Measurements from ENCODE around the gene ATRNL1.

The ATRNL1 gene

DNA sequence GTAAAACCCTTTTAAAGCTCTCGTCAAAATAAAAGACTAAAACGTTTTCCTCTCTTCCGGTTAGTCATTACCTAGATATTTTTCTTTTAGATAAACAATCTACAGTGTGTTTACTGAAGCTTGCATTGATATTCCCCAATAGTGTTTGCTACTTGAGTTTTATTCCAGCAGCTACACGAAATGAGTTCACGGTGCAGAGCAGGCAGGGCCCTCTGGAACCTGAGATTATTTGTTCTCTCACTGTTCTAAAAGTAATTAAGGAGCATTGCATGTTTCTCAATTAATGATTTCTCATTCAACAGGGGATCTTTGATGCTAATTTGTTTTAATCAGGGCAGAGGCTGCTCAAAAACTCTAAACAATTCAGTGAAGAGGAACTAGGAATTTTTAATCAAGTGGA is 860.1 kb downstream of the ATRNL1 start:
- no peak for DNase-seq (ENCODE audit: low spot score)

DNA sequence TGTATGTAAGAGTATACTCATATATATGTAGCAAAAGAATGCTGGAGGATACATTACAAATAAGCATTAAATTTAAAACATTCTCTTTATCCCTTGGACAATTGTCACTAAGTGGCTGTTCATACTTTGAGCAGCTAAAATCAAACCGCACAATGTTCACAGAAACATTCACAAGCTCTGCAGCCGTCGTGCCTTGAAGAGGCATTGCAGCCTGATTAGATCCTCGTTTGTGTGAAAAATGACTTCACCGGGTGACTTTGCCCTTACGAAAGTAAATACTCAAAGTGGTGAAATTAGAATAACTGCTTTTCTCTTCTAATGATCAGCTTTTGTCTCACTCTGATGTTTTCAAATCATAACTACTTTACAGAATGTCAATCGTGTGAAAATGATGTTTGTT is 860.8 kb downstream of the ATRNL1 start:
- DNase-seq (ENCODE audit: low spot score), result no peak

DNA sequence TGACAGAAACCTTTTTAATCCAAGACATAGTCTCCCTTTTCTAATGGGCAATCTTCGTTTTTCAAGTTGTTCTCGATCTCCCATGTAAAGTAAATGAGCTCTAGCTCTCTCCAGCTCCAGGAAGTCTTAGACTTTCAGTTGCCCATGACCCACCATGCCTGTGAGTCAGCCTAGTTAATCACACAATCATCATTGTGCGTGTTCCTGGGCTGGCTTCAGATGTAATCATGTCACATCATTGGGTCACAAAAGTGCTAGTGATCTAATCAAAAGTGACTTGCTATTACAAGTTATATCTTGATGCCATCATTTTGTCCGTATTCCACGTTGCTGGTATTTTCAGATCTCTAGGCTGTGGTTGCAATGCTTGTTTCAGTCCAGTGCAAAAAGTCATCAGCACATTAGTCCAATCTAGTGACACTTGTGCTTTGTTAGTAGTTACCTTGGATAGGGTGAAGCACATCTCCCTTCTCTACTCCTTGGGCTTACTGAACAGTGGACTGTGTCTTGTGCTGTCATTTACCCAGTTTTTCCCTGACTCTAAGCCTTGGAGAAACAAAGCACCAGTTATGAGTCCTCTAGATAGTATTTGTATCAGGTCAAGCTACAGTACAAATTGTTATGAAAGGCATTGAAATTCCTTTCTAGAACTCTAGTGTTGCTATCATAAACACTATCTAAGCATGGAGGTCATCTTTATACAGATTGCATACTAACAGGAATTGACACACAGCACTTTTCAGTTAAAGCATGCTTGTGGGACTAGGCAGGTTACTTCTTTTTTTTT is 863.3 kb downstream of the ATRNL1 start:
- DNase-seq (ENCODE audit: low spot score), result no peak

DNA sequence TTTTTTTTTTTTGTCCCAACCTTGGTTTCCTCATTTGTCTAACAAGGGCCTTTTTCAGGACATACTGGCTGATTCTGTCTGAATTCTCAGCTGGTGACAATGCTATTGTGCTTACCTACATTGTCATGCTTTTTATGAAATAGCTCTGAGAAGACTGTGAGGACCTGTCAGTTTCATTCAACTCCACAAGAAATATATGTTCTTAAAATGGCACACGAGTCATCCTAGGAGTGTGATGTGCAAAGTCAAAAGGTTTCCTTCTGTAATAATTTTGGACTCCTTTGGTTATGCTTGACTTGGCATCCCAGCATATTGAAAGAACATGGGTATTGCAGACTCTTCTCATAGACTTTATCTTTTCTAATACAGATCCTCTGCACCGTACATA is 863.8 kb downstream of the ATRNL1 start:
- no peak for DNase-seq (ENCODE audit: low spot score)

DNA sequence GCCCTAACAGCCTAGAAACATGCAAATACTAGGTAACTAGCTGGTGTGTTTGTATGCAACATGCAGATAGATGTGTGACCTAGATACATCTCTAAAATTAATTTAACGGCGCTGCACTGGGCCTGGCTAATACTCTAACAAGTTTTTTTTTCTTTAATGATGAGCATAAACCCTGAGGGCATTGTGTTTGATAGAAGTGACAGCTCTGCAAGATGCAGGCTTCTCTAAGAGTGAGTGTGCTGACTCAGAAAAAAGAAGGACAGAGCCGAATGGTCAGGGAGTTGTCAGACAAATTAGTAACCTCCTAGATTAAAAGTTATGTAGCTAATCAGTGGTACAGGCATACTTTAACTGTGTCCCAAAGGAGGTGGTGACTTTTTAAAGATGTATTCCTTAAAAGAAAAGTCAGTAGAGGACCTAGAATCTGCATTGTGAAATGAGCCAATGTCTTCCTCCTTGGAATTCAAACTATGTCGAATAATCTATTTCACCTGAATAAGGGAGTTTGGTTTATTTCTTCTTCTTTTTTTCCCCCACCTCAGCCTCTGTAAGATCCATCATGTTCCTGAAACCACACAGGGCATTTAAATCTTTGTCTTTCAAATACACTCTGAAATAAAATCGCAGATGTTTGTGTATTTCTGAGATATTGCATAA is 864.7 kb downstream of the ATRNL1 start:
- DNase-seq (ENCODE audit: low spot score), result no peak

DNA sequence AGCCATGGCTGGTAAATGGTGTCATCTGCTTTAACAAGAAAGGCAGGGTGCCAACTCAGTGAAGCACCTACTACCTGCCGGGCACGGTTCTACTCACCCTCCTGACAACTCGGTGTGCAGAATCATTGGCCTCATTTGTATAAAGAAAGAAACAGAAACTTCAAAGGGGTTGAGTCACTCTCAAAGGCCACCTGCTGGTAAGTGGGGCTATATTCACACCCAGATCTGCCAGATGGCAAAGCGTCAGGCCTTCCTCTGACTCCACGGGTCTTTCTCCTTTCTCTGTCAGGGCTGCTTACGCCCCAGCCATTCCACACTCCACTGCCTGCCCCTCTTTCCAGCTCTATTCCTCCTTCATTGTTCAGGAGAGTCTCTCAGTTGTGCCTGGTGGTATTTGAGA is 870.7 kb downstream of the ATRNL1 start:
- DNase-seq (ENCODE audit: low spot score), result no peak

DNA sequence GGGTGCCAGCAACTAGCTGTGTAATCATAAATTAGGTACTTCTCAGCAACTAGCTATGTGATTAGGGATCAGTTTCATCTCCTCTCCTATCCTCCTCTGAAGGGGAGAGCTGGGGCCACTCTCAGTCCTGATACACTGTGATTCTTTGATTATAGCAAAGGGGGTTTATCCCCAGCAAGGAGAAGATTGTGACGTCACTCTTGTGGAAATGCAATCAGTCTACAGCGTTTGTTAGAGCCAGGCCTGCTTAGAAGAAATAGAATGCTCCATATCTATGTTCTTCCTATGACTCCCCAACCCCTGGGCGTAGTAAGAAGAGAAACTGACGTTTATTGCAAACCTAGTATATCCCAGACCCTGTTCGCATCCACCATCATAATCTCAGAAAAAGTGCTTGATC is 871.7 kb downstream of the ATRNL1 start:
- no peak for DNase-seq (ENCODE audit: low spot score)

DNA sequence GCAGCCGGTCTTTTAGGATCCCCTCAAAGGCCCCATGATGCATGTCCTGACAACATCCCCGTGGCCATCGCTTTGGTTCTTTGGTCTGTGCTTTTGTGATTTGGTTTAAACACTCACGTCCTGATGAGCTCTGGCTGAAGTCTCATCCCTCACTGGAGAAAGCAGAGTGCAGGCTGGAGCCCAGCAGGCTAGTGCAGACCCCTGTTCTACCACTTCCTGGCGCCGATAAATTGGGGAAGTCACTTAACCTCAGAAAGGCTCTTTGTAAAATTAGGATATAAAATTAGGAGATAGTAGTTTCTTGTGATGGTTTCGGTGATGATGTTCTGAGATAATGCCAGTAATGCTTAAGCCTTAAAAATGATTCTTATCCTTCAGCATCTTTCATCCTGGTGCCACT is 872.2 kb downstream of the ATRNL1 start:
- no peak for DNase-seq (ENCODE audit: low spot score)

DNA sequence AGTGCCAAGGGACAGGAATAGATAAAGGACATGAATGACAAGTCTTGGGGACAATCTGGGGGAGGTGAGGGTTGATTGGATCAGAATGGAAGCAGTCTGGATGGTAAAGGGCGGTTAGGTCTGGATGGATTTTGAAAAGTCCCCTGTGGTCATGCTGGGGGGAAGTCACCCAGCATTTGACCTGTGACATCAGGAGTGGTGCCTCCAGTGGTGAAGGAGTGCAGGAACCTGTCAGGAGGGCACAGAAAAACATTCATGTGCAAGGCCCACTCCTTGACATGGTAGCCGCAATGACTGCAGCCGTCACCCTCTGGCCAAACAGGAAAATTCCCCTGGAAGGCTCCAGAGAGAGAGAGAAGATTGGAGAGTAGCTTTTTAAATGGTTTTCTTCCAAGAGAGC is 875.1 kb downstream of the ATRNL1 start:
- no peak for DNase-seq (ENCODE audit: low spot score)

DNA sequence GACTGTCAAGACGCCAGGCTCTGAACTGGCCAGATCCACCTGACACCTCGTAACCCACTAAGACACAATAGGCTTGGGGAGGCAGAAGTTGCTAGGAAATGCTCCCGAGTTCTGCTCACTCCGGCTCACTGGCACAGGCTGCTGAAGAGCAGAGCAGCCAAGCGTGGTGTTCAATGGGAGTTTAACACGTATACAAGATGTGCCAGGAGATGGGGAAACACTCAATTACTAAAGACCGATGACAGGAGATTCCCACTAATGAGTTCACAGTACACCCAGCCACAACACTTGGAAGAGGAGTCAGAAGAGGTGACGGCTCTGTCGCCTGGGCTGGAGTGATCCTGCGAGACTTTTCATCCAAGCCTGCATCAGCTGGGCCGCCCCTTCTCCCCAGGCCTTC is 876.4 kb downstream of the ATRNL1 start:
- DNase-seq (ENCODE audit: low spot score), result no peak

DNA sequence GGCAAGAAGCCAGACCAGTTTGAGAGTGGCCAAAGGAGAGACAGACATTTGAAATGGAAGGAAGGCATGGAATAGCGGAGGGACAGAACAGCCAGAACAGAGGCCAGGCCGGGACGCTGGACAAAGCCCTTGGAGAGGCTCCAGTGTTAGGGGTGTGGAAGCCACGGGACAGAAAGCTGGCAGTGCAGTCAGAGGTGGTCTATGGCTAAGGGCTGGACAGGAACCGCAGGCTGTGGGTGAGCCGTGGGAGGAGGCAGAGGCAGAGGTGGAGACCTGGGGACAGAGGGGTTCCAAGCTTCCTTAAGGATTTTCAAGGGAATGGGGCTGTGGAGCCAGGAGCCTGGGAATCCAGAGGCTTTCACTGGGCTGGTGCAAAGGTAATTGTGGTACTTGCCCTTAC is 878.8 kb downstream of the ATRNL1 start:
- DNase-seq (ENCODE audit: low spot score), result no peak

DNA sequence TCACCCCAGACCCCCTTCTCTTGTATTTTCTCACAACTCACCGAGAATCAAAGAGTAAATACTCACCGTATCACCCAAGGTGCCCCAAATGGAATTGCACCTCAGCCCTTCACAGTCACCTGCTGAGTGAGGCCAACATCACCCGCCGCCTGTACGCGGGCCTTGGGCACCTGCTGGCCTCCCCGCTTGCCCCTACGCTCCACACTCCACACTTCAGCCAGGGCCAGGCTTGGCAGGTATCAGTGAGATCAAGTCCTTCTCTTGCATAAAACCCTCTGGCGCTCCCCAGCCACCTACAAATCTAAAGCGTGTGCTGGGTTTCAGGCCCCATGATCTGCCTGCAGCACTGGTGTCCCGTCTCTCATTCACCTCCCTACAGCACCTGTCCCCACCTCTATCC is 879.3 kb downstream of the ATRNL1 start:
- no peak for DNase-seq (ENCODE audit: low spot score)

DNA sequence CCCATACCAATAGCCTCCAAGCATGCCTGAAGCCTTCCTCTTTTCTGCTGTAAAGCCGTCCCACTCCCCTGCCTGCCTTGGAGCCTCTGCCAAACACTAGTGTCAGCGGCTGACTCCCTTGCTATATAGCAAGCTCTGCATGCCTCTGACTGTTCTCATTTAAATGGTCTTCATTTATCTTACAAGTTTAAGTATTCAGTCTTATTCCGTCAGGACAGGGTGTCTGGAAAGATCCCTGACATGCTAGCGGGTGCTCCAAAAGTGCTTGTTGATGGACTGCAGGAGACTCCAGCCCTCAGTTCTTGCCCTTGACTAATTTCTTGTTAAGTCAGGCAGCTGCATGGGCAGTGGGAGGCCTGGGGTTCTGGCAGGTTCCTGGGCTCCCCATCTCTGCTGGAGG is 881.2 kb downstream of the ATRNL1 start:
- DNase-seq (ENCODE audit: low spot score), result no peak

DNA sequence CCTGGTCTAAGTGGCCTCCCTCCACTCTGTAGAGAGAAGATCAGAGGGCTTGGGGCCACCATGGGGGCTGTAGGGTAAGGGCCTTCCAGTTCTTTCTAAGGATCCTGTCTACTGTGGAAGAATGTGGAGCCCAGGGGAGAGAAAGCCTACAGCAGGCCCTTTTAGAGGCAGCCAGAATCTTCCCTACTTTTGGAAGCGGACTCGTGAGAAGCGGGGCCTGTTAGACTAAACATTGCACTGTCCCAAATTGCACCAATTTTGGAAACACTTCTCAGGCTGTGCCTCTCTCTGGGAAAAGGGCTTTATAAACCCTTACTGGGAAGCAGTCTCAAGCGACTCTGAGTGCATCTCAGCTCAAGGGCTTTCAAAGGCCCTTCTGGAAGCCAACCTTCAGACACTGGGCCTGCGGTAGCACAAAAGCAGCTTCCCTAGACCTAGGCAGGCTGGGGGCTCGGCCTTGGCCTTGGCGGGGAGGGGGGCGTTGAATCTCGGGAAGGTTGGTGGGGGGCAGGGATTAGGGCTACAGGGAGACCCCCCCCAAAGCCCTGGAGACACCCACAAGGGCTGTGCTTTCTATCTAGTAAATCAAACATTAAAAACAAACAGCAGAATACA is 881.8 kb downstream of the ATRNL1 start:
- no peak for DNase-seq (ENCODE audit: low spot score)

DNA sequence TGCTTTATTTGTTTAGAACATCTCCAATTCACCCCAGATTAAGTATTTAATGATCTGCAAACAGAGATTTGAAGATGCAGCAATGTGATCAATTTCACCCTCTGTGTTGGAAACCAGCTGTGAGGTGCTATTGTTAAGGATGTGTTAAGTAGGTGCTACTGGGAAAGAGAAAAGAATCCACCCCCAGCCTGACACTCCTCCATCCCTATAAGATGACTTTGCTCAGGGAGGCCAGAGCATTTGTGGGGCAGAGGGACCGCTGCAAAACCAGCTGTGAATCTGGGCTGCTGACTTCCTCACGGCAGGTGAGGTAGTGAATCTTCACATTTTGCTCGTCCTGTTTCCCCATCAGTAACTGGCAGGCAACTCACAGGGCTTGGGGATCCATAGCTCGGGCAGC is 882.3 kb downstream of the ATRNL1 start:
- DNase-seq (ENCODE audit: low spot score), result no peak

DNA sequence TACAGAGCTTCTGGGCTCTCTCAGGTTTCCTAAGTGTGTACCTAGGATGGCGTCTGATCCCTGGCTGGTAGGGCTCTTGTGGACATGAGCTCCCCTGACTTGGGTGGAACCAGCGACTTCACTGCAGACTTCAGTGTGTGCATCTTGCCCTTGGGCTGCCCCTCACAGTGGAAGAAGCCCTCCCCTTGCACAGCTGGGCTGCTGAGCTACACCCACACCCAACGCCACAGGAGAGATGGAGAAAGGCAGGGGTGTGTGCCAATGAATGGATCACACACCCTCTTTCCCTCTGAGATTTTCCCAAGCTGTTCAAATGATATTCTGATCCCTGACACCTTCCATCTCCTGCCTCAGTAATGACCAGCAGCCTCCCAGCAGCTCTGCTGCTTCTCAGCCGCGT is 883.2 kb downstream of the ATRNL1 start:
- no peak for DNase-seq (ENCODE audit: low spot score)

DNA sequence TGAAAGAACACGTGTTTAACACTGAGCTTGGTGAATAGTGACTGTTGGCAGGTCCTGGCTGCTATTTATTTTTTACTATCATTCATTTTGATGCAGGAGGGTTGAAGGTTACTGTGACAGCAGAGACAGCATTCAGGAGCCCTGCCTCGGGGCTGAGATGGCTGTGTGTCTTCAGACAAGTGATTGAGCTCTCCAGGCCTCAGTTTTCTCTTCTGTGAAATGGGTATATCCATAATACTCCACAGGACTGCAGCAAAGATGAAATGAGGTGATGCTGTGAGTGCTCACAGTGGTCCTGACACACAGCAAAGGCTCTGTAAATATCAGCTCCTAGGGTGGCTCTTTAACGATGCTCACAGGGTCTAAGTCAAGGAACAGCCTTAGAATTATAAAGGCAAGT is 884.7 kb downstream of the ATRNL1 start:
- no peak for DNase-seq (ENCODE audit: low spot score)

DNA sequence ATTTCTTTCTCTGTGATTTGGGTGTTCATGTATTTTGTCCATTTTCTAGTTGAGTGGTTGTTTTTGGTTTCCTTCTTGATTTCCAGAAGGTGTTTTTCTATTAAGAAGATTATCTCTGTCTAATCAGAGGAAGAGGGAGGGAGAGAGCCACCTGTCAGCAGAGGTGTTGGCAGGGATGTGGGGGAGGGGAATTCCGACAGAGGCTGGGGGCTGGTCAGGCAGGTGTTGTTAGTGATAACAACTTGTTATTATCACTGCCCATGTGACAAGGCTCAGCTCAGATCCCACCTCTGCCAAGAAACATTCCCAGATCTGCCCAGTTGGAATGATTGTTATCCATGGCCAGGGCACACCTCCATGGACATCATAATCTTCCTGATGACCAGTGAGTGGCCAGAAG is 886.4 kb downstream of the ATRNL1 start:
- DNase-seq (ENCODE audit: low spot score), result no peak

DNA sequence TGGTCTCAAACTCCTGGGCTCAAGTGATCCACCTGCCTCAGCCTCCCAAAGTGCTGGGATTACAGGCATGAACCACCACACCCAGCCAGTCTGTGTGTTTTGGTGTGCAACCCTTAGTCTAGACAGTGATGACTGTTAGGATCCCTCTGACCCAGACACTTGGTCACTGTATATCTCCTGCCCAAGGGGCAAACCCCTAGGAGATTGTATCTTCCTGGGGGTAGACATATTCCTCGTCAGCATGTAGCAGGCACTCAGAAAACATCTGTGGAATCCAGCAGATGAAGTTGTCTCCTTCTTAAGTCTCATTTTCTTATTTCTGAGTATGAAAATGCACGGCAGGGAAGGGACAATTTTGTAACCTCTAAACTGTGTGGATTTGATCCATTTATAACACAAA is 887.3 kb downstream of the ATRNL1 start:
- DNase-seq (ENCODE audit: low spot score), result no peak

DNA sequence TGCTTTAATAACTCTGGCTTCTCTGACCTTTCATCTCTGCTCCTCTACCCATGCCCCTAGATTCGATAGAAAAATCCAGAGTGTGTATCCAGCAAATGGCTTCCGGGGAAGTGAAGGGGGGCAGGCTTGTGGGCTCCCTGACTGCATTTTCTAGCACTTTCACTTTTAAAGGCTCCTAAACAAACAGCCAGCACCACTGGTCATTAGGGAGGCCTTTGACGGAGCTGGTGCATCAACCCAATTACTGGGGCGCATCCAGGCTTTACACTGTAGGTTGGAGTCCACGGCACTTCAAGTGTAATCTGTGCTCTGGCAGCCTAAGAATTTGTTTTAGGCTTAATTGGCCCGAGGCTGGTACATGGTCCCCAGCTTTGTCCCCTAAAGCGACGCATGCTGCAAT is 887.9 kb downstream of the ATRNL1 start:
- no peak for DNase-seq (ENCODE audit: low spot score)

DNA sequence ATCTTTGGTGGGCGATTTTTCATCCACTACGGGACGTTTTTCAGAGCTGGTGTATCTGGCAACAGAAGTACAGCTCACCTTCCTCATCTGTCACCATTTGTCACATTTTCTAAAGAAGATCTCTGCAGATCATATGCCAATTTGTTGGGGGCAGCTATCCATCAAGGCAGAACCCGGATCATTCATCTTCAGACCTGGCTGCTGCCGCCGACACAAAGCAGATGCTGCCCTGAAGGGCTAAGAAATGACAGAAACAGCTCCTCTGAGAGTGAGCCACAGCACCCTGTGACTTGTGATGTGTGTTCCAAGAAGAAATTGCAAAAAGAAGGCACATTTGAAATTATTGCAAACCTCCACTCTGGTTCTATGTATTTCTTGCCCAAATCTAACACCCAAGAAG is 888.9 kb downstream of the ATRNL1 start:
- DNase-seq (ENCODE audit: low spot score), result no peak

DNA sequence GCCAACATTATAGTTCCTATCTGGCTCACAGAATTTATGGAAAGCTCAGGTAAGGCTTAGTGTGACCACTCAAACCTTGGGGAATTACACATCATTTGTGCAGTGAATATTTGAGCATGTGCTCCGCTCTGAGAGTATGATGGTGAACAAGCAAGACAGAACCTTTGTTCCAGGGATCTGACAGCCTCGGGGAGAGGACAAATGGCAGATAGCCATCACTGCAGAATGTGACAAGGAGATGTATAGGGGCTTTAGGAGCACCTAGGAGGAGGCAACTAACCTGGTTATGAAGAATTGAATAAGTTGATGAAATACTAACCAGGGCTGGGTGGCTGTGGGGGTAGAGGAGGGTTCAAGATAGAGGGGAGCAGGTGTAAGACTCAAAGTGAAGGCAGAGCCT is 889.4 kb downstream of the ATRNL1 start:
- no peak for DNase-seq (ENCODE audit: low spot score)

DNA sequence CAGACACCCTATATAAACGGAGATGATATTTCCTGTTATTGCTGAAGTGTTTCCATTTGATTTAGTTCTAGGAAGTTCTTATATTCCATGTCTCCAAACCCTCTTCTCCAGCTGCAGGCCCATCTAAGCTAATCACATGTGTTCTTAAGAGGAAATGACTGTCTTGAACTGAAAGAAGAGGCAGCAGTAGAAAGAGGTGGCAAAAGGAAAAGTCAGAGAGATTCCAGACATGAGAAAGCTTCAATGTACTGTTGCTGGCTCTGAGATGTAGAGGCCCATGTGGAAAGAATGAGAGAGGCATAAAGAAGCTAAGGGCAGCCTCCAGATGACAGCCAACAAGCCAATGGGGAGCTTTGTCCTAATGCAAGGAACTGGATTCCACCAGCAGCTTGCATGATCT is 892.6 kb downstream of the ATRNL1 start:
- DNase-seq (ENCODE audit: low spot score), result no peak

DNA sequence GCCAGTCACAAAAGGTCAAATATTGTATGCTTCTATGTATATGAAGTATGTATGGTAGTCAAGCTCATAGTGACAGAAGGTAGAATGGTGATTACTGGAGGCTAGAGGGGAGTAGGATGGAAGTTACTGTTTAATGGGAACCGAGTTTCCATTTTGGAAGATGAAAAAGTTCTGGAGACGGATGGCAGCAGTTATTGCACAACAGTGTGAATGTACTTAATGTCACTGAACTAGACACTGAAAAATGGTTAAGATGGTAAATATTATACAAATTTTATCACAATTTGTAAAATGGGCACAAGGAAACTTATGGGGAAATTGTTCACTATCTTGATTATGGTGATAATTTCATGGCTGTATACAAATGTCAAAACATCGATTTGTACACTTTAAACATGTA is 895.2 kb downstream of the ATRNL1 start:
- no peak for DNase-seq (ENCODE audit: low spot score)

Measured in germinal center (tissue), 1 donor.